CD4-positive, CD25-positive, alpha-beta regulatory T cell (primary cell): Measurements from ENCODE around the gene DNMT3A. TPM values are rescaled to one million over a fixed set of nuclear protein-coding genes. Genes with fewer than 3 reads are reported as not detected.

Source experiments
- ATAC-seq, 2 donors: fragments of 150-1000 bp; cut with Tn5 transposase; one replicate each; pipeline ENCODE4 v1.10.0; 2021; ENCODE audit warnings: low read depth in 2 of 2, moderate number of reproducible peaks in 2 of 2, moderate library complexity in 1 of 2
- DNase-seq, 3 donors: peaks; one replicate each; pipeline versions ENCODE4 v3.0.0 to v3.0.0-alpha.2; 2012 to 2022; ENCODE audit warnings: mixed read lengths in 1 of 3
- H3K27ac ChIP-seq: one replicate; pipeline ENCODE4 v1.7.0; 2013; ENCODE audit warnings: mild to moderate bottlenecking, low read length; ENCODE audit not compliant: insufficient read depth, poor library complexity, severe bottlenecking
- H3K27me3 ChIP-seq: one replicate; pipeline ENCODE4 v1.7.0; 2013; ENCODE audit warnings: low read length; ENCODE audit not compliant: control insufficient read depth, insufficient read depth
- H3K36me3 ChIP-seq: one replicate; pipeline ENCODE4 v1.7.0; 2013; ENCODE audit warnings: mild to moderate bottlenecking, low read length, moderate library complexity; ENCODE audit not compliant: control insufficient read depth, insufficient read depth
- H3K4me1 ChIP-seq: 2 replicates; pipeline ENCODE4 v1.7.0; 2013; ENCODE audit warnings: mild to moderate bottlenecking, low read length; ENCODE audit not compliant: insufficient read depth, control insufficient read depth, poor library complexity, severe bottlenecking
- H3K4me3 ChIP-seq: one replicate; pipeline ENCODE4 v1.7.0; 2013; ENCODE audit warnings: low read depth, mild to moderate bottlenecking, low read length, moderate library complexity
- H3K9me3 ChIP-seq, 2 experiments: 1 replicate in 1 of 2; 2 replicates in 1 of 2; pipeline ENCODE4 v1.7.0; 2013; ENCODE audit warnings: low read length in 2 of 2, mild to moderate bottlenecking in 1 of 2, moderate library complexity in 1 of 2; ENCODE audit not compliant: control insufficient read depth in 2 of 2
- H3K27ac Mint-ChIP-seq, 3 donors: one replicate each; pipeline ENCODE4 v1.8.0; 2020 to 2022; ENCODE audit warnings: mild to moderate bottlenecking in 3 of 3, mixed read lengths in 3 of 3, moderate library complexity in 2 of 3
- H3K27me3 Mint-ChIP-seq: one replicate; pipeline ENCODE4 v1.8.0; 2022; ENCODE audit warnings: mild to moderate bottlenecking, mixed read lengths
- H3K36me3 Mint-ChIP-seq: one replicate; pipeline ENCODE4 v1.8.0; 2020; ENCODE audit warnings: mixed read lengths
- H3K4me1 Mint-ChIP-seq, 4 donors: one replicate each; pipeline ENCODE4 v1.8.0; 2020 to 2022; ENCODE audit warnings: mixed read lengths in 4 of 4, mild to moderate bottlenecking in 1 of 4
- H3K4me3 Mint-ChIP-seq, 4 donors: one replicate each; pipeline ENCODE4 v1.8.0; 2020 to 2022; ENCODE audit warnings: mild to moderate bottlenecking in 4 of 4, mixed read lengths in 4 of 4, moderate library complexity in 3 of 4
- H3K9me3 Mint-ChIP-seq, 7 donors: one replicate each; pipeline ENCODE4 v1.8.0; 2020 to 2022; ENCODE audit warnings: mixed read lengths in 7 of 7, mild to moderate bottlenecking in 3 of 7, moderate library complexity in 2 of 7
- polyA plus RNA-seq, 4 donors: library from polyadenylated mRNA; unstranded; fragments of 300-500 nt; fragmentation: Illumina TruSeq; gene quantifications; one replicate each; pipeline ENCODE4 v1.2.3, GENCODE V29; 2021
- total RNA-seq: library from RNA; stranded (reverse); gene quantifications from one replicate; pipeline ENCODE4 v1.2.3, GENCODE V29; 2022

DNMT3A gene
- total and polyA plus RNA-seq, 5 donors from 2014 or later, result 8.1 to 81.0 (median 12.4) TPM

- peak overlapping the region; percentile 59 for H3K27ac ChIP-seq
- H3K4me1 Mint-ChIP-seq, result peaks cover 20 to 69% (median 39%) of the 10 kb centered on the region in 4 donors
- peak overlapping the region; percentile 75 for H3K4me3 ChIP-seq
- DNase-seq (no peak), ATAC-seq (no peak)
- peak overlapping the region; percentile 17 to 88 (median 82) for H3K4me3 Mint-ChIP-seq
- H3K27ac Mint-ChIP-seq, result peak overlapping the region in 2 of 3 donors; percentile 80 to 91
- peaks cover 20% of the 10 kb centered on the region for H3K36me3 Mint-ChIP-seq
- peaks cover 0 to 20% (median 3%) of the 10 kb centered on the region in 7 donors for H3K9me3 Mint-ChIP-seq
- peaks cover 15% of the 10 kb centered on the region for H3K36me3 ChIP-seq
- no peaks in the 10 kb centered on the region for H3K27me3 ChIP-seq
- H3K4me1 ChIP-seq, result peaks cover 25% of the 10 kb centered on the region
- H3K27me3 Mint-ChIP-seq, result no peaks in the 10 kb centered on the region
- peaks cover 11% of the 10 kb centered on the region in 2 experiments for H3K9me3 ChIP-seq
These were observed 17.5 kb downstream of the DNMT3A start for GRCh38 chr2:25324251-25324650.

DNA sequence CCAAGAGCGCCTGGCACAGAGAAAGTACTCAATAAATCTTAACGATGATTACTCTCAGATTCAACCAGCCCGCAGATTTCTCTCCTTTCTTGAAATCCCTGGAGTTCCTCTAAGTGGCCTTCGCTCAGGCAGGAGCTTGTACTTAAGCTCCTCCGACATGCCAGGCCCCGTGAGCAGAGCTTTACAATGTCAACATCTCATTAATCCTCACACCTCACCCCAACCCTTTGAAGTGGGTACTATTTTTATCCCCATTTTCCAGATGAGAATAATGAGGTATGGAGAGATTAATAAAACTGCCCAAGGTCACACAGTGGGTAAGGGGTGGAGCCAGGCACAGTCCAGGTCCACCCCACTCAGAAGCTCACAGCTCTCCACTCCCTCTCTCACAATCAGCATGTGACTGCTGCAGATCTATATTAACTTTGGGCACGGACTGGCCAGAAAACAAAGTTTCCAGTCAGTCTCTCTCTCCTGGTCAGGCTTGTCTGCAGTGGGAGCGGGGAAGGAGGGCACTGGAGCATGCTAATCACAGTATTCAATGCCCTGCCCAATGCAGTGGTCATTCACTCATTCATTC lies 18.0 kb downstream of the DNMT3A start:
- H3K4me3 ChIP-seq, result peak overlapping the region; percentile 75
- DNase-seq, result no peak
- H3K4me1 Mint-ChIP-seq, result peaks cover 20 to 70% (median 39%) of the 10 kb centered on the region in 4 donors
- H3K4me3 Mint-ChIP-seq, result peak overlapping the region; percentile 17 to 88 (median 82)
- H3K27ac Mint-ChIP-seq, result peak overlapping the region; percentile 80 to 96 (median 91)
- peaks cover 25% of the 10 kb centered on the region for H3K4me1 ChIP-seq
- H3K27me3 ChIP-seq, result no peaks in the 10 kb centered on the region
- H3K9me3 ChIP-seq, result peaks cover 11% of the 10 kb centered on the region in 2 experiments
- H3K9me3 Mint-ChIP-seq, result peaks cover 0 to 20% (median 3%) of the 10 kb centered on the region in 7 donors
- H3K36me3 Mint-ChIP-seq, result peaks cover 20% of the 10 kb centered on the region
- H3K27me3 Mint-ChIP-seq, result no peaks in the 10 kb centered on the region
- ATAC-seq, result no peak
- peaks cover 15% of the 10 kb centered on the region for H3K36me3 ChIP-seq
- peak overlapping the region; percentile 59 for H3K27ac ChIP-seq

- peaks cover 20% of the 10 kb centered on the region for H3K36me3 Mint-ChIP-seq
- peaks cover 0 to 18% (median 3%) of the 10 kb centered on the region in 7 donors for H3K9me3 Mint-ChIP-seq
- no peaks in the 10 kb centered on the region for H3K27me3 Mint-ChIP-seq
- DNase-seq (peak; percentile 56 to 71 (median 61)), ATAC-seq (peak; percentile 70 to 75)
- peaks cover 25% of the 10 kb centered on the region for H3K4me1 ChIP-seq
- peak overlapping the region; percentile 80 to 96 (median 91) for H3K27ac Mint-ChIP-seq
- peak overlapping the region; percentile 81 to 88 (median 82) for H3K4me3 Mint-ChIP-seq
- H3K36me3 ChIP-seq, result peaks cover 15% of the 10 kb centered on the region
- H3K4me1 Mint-ChIP-seq, result peaks cover 20 to 71% (median 40%) of the 10 kb centered on the region in 4 donors
- H3K9me3 ChIP-seq, result peaks cover 11% of the 10 kb centered on the region in 2 experiments
- H3K27ac ChIP-seq, result peak overlapping the region; percentile 59
- no peaks in the 10 kb centered on the region for H3K27me3 ChIP-seq
- H3K4me3 ChIP-seq, result peak overlapping the region; percentile 75
These were observed 18.6 kb downstream of the DNMT3A start for GRCh38 chr2:25323042-25323514.

DNA sequence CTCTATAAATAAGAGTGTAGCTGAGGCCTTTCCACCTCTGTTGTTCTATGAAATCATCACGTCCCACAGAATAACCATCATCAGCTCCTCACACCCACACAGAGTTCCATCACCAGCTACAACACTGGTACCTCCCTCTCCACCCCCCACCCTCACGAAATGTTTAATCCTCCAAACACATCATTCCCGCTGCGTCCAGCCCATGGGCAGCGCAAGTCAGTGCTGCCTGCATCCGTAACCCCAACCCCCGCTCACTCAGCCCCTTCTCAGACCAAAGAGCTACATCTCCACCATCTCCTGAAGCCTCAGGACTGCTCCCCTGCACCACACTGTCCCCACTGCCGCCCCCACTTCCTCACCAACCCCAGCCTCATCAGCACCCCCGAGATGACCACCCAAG lies 19.4 kb downstream of the DNMT3A start:
- Mint-ChIP-seq H3K36me3 (peaks cover 14% of the 10 kb centered on the region), H3K4me1 (peaks cover 23 to 71% (median 46%) of the 10 kb centered on the region in 4 donors), H3K9me3 (peaks cover 0 to 12% (median 1%) of the 10 kb centered on the region in 7 donors), H3K4me3 (peak overlapping the region; percentile 67 to 88 (median 82)), H3K27ac (peak overlapping the region; percentile 80 to 96 (median 91)), H3K27me3 (no peaks in the 10 kb centered on the region)
- no peaks in the 10 kb centered on the region for H3K27me3 ChIP-seq
- ATAC-seq (no peak), DNase-seq (no peak)
- peaks cover 11% of the 10 kb centered on the region for H3K36me3 ChIP-seq
- H3K4me3 ChIP-seq, result peak overlapping the region; percentile 75
- H3K27ac ChIP-seq, result peak overlapping the region; percentile 59
- peaks cover 10 to 11% of the 10 kb centered on the region in 2 experiments for H3K9me3 ChIP-seq
- H3K4me1 ChIP-seq, result peaks cover 25% of the 10 kb centered on the region

- H3K4me1 Mint-ChIP-seq, result peaks cover 25 to 82% (median 60%) of the 10 kb centered on the region in 4 donors
- ATAC-seq, result no peak
- Histone ChIP-seq H3K9me3 (no peaks in the 10 kb centered on the region), H3K27me3 (no peaks in the 10 kb centered on the region), H3K4me3 (no peak overlapping the region), H3K27ac (no peak overlapping the region), H3K4me1 (peaks cover 40% of the 10 kb centered on the region), H3K36me3 (no peaks in the 10 kb centered on the region)
- H3K9me3 Mint-ChIP-seq, result peaks cover 0 to 2% (median 0%) of the 10 kb centered on the region in 7 donors
- peaks cover 5% of the 10 kb centered on the region for H3K36me3 Mint-ChIP-seq
- H3K4me3 Mint-ChIP-seq, result peak overlapping the region in 1 of 4 donors; percentile 56
- H3K27ac Mint-ChIP-seq, result peak overlapping the region; percentile 14 to 57 (median 33)
- no peak for DNase-seq
- no peaks in the 10 kb centered on the region for H3K27me3 Mint-ChIP-seq
These were observed 21.6 kb downstream of the DNMT3A start for GRCh38 chr2:25320077-25320476.

DNA sequence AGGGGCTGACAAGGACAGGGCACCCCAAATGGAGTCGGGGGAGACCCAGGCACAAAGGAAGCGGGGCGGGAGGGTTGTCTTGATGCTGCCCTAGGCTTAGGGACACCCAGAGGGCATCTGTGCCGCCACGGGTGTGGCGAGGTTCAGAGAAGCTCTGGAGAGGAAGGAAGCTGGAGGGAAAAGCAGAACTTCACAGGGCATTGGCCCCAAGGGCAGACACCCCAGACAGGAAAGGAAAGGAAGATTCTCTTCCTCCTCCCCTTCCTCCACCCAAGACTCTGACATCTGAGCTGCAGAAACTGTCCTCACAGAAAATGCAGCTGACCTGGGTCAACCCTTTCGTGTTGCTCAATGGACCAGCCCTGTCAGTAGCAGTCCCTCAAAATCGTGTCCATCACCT lies 25.6 kb downstream of the DNMT3A start:
- Histone ChIP-seq H3K9me3 (no peaks in the 10 kb centered on the region), H3K36me3 (peaks cover 16% of the 10 kb centered on the region), H3K27me3 (no peaks in the 10 kb centered on the region), H3K4me1 (peaks cover 55% of the 10 kb centered on the region), H3K4me3 (no peak overlapping the region), H3K27ac (peak overlapping the region; percentile 8)
- peaks cover 16% of the 10 kb centered on the region for H3K36me3 Mint-ChIP-seq
- DNase-seq (no peak), ATAC-seq (no peak)
- peak overlapping the region; percentile 75 to 92 (median 90) for H3K27ac Mint-ChIP-seq
- H3K4me3 Mint-ChIP-seq, result peak overlapping the region in 3 of 4 donors; percentile 52 to 76 (median 73)
- no peaks in the 10 kb centered on the region for H3K27me3 Mint-ChIP-seq
- no peaks in the 10 kb centered on the region for H3K9me3 Mint-ChIP-seq
- peaks cover 11 to 76% (median 39%) of the 10 kb centered on the region in 4 donors for H3K4me1 Mint-ChIP-seq

- DNase-seq (no peak), ATAC-seq (no peak)
- H3K36me3 ChIP-seq, result peaks cover 17% of the 10 kb centered on the region
- no peaks in the 10 kb centered on the region for H3K27me3 ChIP-seq
- no peaks in the 10 kb centered on the region for H3K9me3 ChIP-seq
- Mint-ChIP-seq H3K27ac (peak overlapping the region; percentile 56 to 90 (median 83)), H3K36me3 (peaks cover 16% of the 10 kb centered on the region), H3K9me3 (no peaks in the 10 kb centered on the region), H3K4me1 (peaks cover 9 to 81% (median 40%) of the 10 kb centered on the region in 4 donors), H3K4me3 (peak overlapping the region in 3 of 4 donors; percentile 20 to 76 (median 43)), H3K27me3 (no peaks in the 10 kb centered on the region)
- peak overlapping the region; percentile 73 for H3K27ac ChIP-seq
- H3K4me3 ChIP-seq, result no peak overlapping the region
- peaks cover 59% of the 10 kb centered on the region for H3K4me1 ChIP-seq
These were observed 26.4 kb downstream of the DNMT3A start for GRCh38 chr2:25315316-25315680.
